ENCODE results near the gene CENPS.
"Not testable (repeated sequence)": the region's sequence is repeated elsewhere in the genome, so short reads cannot be mapped to it uniquely, and the experiment has no call there.

CENPS gene

GRCh38 chr1:10451287-10451686 lies 21.1 kb downstream of the CENPS start:
- DNase-seq (ENCODE audit: low spot score): peak; percentile 48

- no peak for DNase-seq (ENCODE audit: low spot score)
Observed at GRCh38 chr1:10456048-10456447, 25.8 kb downstream of the CENPS start.

- DNase-seq (ENCODE audit: low spot score): no peak
Observed at GRCh38 chr1:10456661-10457060, 26.4 kb downstream of the CENPS start.

GRCh38 chr1:10457462-10457861 lies 27.2 kb downstream of the CENPS start:
- DNase-seq (ENCODE audit: low spot score): not testable (repeated sequence)

GRCh38 chr1:10457875-10458274 lies 27.6 kb downstream of the CENPS start:
- no peak for DNase-seq (ENCODE audit: low spot score)

GRCh38 chr1:10459184-10459583 lies 29.0 kb downstream of the CENPS start:
- DNase-seq (ENCODE audit: low spot score): peak; percentile 50

- no peak for DNase-seq (ENCODE audit: low spot score)
Observed at GRCh38 chr1:10467078-10467477, 36.8 kb downstream of the CENPS start.

GRCh38 chr1:10470043-10470442 lies 39.8 kb downstream of the CENPS start:
- no peak for DNase-seq (ENCODE audit: low spot score)

- DNase-seq (ENCODE audit: low spot score): no peak
Observed at GRCh38 chr1:10471411-10472219, 41.4 kb downstream of the CENPS start.

- DNase-seq (ENCODE audit: low spot score): peak; percentile 93
Observed at GRCh38 chr1:10472220-10473144, 42.2 kb downstream of the CENPS start, which contains the start of gene DFFA. Gene DFFA, minus strand, starts transcription at chr1:10472529. Its CDS starts 71 bp downstream, at chr1:10472458.

GRCh38 chr1:10473145-10473765 lies 43.0 kb downstream of the CENPS start:
- no peak for DNase-seq (ENCODE audit: low spot score)

- DNase-seq (ENCODE audit: low spot score): not testable (repeated sequence)
Observed at GRCh38 chr1:10474309-10474612, 44.0 kb downstream of the CENPS start.

- peak; percentile 94 for DNase-seq (ENCODE audit: low spot score)
Observed at GRCh38 chr1:10474613-10475507, 44.6 kb downstream of the CENPS start, which contains the start of gene PEX14. Gene PEX14, plus strand, starts transcription at chr1:10474950. Its CDS starts 17 bp downstream, at chr1:10474967.

GRCh38 chr1:10475510-10475909 lies 45.3 kb downstream of the CENPS start:
- no peak for DNase-seq (ENCODE audit: low spot score)

GRCh38 chr1:10479296-10479695 lies 49.1 kb downstream of the CENPS start:
- DNase-seq (ENCODE audit: low spot score): no peak

- DNase-seq (ENCODE audit: low spot score): no peak
Observed at GRCh38 chr1:10480614-10481013, 50.4 kb downstream of the CENPS start.

- no peak for DNase-seq (ENCODE audit: low spot score)
Observed at GRCh38 chr1:10484521-10484920, 54.3 kb downstream of the CENPS start.

GRCh38 chr1:10489291-10490055 lies 59.2 kb downstream of the CENPS start:
- no peak for DNase-seq (ENCODE audit: low spot score)

GRCh38 chr1:10490286-10490970 lies 60.2 kb downstream of the CENPS start:
- no peak for DNase-seq (ENCODE audit: low spot score)

Data from AG08396 (cell line).